GM12874 (cell line): ENCODE measurements around the gene ANKRD44.

ENCODE experiments used
- TF ChIP-seq, protein P1 (sequence below): IDR thresholded peaks from 2 replicates; pipeline ENCODE4 v1.5.1; 2011; ENCODE audit warnings: low read depth, mild to moderate bottlenecking, control low read depth, low read length, moderate library complexity; ENCODE audit not compliant: insufficient read depth

ANKRD44 gene

DNA sequence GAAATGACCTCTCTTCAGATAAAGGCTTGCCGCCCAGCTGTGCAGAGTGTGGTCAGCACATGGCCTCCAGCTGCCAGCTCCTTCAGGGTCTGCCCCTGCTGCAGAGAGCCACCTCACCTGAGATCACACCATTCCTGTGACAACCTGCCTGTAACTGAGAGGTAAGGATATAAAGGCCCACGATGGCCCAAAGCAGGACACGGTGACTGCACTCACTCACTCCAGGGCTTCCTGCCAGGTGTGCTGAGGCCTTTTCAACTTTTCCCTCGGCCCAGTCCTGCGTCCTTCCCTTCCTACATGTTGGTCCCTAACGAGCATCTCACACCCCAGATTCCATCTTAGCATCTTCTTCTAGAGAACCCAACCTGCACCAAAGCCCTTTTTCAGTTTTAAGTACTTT lies 36.2 kb downstream of the ANKRD44 start:
- TF ChIP-seq, protein P1, sequence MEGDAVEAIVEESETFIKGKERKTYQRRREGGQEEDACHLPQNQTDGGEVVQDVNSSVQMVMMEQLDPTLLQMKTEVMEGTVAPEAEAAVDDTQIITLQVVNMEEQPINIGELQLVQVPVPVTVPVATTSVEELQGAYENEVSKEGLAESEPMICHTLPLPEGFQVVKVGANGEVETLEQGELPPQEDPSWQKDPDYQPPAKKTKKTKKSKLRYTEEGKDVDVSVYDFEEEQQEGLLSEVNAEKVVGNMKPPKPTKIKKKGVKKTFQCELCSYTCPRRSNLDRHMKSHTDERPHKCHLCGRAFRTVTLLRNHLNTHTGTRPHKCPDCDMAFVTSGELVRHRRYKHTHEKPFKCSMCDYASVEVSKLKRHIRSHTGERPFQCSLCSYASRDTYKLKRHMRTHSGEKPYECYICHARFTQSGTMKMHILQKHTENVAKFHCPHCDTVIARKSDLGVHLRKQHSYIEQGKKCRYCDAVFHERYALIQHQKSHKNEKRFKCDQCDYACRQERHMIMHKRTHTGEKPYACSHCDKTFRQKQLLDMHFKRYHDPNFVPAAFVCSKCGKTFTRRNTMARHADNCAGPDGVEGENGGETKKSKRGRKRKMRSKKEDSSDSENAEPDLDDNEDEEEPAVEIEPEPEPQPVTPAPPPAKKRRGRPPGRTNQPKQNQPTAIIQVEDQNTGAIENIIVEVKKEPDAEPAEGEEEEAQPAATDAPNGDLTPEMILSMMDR = no peak

DNA sequence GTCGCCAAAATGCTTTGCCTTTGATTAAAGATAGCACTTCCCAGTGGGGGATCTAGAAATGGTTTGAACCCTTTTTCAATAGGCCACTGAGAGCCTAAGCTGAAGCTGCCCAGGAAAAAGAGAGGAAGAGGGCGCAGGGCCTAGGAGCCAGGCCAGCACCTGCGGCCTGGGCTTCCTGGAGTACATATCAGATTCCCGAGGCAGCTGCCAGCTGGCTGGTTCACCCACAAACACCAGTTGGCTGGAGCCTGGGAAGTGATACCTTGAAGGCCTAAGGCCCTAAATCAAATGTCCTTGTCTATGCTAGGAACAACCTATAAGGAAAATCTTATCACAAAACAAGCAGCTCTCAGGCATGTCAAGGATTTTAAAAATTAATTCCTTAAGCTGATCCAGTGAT lies 37.1 kb downstream of the ANKRD44 start:
- TF ChIP-seq, protein P1 = no peak

DNA sequence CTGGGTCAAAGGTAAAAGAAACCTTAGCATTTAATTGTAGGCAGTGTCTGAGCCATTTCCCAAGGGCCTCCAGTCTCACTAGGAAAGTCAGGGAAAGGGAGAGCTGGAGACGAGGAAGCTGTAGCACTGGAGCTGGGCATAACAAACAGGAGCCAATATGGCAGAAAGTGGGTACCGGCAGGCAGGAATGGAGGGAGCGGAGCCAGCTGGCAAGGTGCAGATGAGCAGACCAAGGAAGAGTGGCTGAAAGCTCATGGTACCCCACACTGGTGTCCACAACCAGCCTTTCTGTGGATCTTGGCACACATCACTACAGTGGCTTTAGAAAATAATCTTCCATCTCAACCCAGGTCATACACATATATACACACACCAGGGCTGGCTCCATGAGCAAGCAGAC lies 40.0 kb downstream of the ANKRD44 start:
- TF ChIP-seq, protein P1 = no peak

DNA sequence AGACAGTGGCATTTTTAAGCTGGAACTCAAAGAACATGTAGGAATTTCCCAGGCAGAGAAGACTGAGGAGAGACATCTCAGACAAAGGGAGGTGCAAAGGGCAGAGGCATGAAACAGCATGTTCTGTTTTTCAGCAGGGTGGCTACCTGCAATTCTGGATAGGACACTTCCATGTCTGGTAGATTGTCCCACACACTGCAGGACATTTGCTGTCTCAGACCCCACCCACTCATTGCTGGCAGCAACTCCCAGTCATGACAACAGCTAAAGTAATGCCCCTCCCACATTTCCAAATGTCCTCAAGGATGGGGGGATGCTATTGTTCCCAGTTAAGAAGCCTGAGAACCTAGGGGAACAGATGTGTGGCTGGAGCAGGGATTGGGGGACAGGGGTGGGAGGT lies 40.8 kb downstream of the ANKRD44 start:
- TF ChIP-seq, protein P1 = no peak

DNA sequence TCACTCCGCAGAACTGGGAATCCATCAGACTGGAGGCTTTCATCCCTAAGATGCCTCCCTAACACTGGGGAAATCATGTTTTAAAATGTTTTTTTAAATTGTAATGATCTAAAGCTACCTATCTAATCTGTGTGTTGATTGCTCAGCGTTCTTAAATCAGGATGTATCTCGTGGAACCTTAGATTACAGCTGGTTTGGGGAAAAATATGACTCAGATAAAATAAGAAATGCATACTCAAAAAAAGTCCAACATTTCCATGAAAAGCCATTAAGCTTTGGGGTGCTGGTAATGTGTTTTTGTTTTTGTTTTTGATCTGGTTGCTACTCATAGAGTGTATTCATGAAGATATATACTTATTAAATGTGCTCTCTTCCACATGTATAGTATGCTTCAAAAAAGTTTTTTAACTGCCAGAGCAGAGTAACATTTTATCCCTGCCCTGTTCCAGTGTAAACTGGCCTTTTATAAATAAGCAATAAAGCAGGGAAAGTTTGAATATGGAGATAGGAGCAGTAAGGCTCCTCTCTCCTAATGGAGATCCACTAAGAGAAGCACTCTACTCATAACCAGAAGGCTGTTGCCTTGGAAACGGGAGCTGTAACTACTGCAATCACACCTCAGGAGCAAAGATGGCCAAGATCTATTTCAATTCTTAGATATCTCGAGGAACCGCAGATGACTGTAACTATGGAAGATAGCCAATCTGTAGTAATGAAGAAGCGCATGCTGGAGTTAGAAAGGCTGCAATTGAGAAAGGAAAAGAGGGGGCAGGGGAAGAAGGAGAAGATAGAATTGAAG lies 41.6 kb downstream of the ANKRD44 start:
- TF ChIP-seq, protein P1 = no peak

DNA sequence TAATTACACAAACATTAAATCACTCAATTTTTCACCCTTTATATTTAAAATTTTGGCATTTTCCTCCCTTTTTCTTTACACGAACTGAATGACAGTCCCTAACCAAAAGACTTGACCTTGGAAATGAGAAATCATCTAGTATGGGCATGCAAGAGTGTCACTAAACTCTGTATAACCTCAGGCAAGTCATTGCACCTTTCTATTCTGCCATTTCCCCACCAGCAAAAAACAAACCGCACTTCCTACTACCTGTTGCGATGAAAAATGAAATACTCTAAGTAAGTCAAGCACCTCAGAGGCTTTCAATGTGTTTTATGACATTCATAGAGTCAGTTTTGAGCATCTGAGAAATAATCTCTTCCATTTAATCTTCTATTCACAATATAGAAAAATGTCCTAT lies 44.1 kb downstream of the ANKRD44 start:
- TF ChIP-seq, protein P1 = no peak

DNA sequence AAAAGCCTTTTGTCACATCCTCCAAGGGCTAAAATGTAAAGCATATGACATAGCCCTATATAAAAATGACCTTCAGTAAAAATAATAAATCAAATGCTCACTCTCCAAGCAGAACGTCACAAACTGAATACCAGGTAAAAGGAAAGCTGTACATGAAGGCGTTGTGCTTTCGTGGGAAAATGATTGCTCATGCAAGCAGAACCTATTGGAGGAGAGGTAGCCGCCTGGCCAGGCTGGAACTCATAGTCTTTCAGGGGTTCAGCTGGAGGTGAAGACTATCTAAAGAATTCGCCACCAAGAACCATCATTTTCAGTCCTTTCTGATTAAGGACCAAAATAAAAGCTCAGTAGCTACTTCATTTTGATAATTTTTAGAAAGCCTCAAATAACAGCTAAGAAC lies 44.7 kb downstream of the ANKRD44 start:
- TF ChIP-seq, protein P1 = no peak
